Measurements from ENCODE around the gene CCNL1. TPM values are rescaled to one million over a fixed set of nuclear protein-coding genes. Genes with fewer than 3 reads are reported as not detected.

CCNL1 gene
- total RNA-seq, 1 donor: 175 TPM

DNA sequence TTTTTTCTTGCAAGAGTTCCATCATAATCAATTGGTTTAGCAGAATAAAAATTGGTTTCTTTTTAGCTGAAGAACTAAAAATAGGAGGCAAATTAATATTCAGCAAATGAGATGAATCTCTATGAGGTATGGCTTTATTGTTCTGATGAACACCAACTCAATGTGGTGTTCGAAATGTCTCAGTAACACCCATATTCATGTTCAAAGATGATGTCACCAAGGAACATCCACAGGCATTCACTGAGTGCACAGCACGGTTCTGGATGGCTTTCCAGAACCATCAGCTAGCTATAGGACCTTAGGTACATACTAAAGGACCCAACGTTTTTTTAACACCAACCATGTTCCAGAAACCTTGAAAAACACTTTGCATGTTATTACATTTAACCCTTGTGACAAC, 42.7 kb downstream of the CCNL1 start:
- TF ChIP-seq, protein P1, sequence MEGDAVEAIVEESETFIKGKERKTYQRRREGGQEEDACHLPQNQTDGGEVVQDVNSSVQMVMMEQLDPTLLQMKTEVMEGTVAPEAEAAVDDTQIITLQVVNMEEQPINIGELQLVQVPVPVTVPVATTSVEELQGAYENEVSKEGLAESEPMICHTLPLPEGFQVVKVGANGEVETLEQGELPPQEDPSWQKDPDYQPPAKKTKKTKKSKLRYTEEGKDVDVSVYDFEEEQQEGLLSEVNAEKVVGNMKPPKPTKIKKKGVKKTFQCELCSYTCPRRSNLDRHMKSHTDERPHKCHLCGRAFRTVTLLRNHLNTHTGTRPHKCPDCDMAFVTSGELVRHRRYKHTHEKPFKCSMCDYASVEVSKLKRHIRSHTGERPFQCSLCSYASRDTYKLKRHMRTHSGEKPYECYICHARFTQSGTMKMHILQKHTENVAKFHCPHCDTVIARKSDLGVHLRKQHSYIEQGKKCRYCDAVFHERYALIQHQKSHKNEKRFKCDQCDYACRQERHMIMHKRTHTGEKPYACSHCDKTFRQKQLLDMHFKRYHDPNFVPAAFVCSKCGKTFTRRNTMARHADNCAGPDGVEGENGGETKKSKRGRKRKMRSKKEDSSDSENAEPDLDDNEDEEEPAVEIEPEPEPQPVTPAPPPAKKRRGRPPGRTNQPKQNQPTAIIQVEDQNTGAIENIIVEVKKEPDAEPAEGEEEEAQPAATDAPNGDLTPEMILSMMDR (IDR thresholded peaks at IDR 0.05; ENCODE audit: insufficient read depth, low read depth, low read length): no peak
- DNase-seq (ENCODE audit: low read depth): no peak
- no peak overlapping the region for H3K4me3 ChIP-seq (ENCODE audit: low read depth, low read length)

DNA sequence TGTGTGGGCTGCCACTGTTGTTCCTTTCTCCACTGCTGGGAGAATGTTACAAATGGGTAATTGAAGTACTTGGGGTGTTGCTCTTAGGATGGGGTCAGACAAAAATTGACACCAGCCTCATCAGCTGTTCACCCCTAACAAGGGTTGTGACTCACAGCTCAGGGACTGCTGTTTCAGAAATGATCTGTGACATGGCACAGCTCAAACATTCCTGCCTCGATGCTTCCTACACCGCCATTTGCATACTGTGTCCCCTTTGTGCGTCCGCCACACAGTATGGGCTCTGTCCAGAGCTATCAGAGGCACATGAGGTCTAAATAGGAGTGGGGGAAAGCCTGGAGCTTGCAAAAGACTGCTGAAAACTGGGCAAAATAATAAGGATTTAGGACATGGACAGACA, 43.9 kb downstream of the CCNL1 start:
- TF ChIP-seq, protein P1 (IDR thresholded peaks at IDR 0.05; ENCODE audit: insufficient read depth, low read depth, low read length): no peak
- DNase-seq (ENCODE audit: low read depth): no peak

DNA sequence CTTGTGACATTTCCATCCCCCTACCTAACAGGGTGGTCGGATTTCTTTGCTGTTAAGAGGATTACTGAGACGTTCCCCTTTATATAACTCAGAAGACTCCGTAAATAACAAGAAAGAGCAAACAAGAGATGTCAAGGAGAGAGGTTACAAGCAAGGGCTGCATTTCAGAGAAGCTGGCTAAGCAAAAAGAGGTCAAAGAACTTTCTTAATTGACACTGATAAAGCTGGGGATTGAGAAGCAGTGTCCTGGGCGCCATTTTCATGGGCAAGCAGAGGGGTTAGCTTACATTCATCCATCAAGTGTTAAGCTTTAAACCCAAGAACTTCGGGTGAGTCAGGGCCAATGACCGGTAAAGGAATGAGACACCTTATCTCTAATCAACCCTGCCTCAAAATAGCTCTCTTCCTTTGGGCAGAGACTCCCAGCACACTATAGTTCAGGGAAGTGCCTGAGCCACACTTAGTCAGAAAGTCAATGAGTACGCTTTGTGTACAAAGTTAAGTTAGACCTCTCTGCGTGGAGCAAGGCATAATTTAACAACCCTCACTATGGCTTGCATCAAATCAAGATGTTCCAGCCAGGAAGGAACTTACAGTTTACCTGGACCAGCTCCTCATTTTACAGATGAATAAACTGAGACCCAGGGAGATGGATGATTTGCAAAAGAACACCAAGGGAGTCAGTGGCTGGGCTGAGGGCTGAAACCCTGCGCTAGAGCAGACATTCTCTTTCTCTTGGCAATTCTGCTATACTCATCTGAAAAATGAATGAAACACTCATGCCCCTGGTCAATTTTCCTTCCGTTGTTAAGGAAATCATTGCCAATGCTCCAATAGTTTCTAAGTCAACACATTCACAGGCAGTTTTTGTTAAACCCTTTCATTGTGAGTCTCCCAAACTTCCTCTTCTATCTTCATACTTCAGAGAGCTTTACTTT, 44.6 kb downstream of the CCNL1 start:
- peak; percentile 57 for DNase-seq (ENCODE audit: low read depth)
- H3K4me3 ChIP-seq (ENCODE audit: low read depth, low read length): no peak overlapping the region
- TF ChIP-seq, protein P1 (IDR thresholded peaks at IDR 0.05; ENCODE audit: insufficient read depth, low read depth, low read length): no peak

More for the DNA sequence above, 43.9 kb downstream of the CCNL1 start:
- H3K4me3 ChIP-seq (ENCODE audit: low read depth, low read length): no peak overlapping the region

DNA sequence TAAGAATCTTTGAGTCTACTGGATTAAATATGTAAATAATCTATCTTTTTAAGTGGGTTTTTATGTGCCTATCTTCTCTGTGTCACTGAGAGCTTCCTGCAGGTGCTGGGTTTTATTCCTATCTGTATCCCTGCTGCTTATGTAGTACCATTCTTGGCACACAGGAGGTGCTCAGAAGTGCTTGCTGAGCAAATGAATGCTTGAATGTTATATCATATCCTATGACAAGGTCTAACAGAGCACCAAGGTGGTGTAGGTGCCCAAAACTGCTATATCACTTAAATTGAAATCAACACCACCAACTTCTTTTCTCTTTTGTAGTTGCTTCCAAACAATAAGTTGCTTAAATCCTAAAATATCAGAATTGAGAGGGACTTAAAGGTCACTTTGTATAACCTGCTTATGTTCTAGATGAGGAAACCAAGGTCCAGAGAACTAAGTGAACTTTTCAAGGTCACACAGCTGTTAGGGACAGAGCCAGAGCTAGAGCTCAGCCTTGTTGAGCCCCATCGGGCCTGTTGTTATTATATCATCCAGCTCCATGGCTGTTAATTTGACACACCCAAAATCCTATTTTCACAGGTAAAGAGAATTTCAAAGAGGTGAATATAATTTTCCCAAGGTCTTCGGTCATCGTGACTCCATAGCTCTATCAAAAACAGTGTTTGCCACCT, 46.0 kb downstream of the CCNL1 start:
- TF ChIP-seq, protein P1 (IDR thresholded peaks at IDR 0.05; ENCODE audit: insufficient read depth, low read depth, low read length): no peak
- no peak for DNase-seq (ENCODE audit: low read depth)
- H3K4me3 ChIP-seq (ENCODE audit: low read depth, low read length): no peak overlapping the region

DNA sequence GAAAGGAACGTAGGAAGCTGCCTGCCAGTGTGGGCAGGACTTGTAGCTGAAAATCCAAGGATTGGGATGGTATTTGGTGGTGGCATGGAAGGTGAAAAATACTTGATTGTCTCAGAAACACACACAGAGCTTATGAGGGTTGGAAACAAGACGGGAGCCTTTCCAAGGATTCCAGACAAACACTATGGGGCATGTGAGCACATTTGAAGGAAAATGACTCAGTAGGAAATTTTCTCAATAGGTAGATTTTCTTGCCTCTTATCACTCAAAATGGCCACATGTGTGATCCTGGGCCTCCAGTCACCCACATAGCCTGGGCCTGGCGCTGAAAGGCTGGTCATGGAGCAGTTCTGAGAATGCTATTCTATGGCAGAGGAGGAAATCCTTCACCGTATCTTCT, 47.4 kb downstream of the CCNL1 start:
- TF ChIP-seq, protein P1 (IDR thresholded peaks at IDR 0.05; ENCODE audit: insufficient read depth, low read depth, low read length): no peak
- no peak for DNase-seq (ENCODE audit: low read depth)
- H3K4me3 ChIP-seq (ENCODE audit: low read depth, low read length): no peak overlapping the region

DNA sequence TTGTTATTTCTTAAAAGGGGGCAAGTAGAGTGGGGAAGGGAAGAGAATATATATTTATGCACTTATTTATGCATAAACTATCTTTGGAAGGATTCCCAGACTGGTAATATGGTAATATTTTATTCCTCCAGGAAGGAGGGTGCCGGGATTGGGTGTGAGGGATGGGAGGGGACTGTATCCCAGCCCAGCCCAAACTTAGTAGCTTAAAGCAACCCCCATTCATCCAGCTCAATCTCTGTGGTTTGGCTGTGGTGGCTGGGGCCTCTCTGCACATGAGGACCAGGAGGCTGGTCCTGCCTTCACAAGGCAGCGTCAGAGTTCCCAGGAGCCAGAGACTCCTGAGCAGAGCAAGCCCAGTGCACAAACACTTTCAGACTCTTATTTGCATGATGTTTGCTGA, 48.4 kb downstream of the CCNL1 start:
- DNase-seq (ENCODE audit: low read depth): peak; percentile 62
- H3K4me3 ChIP-seq (ENCODE audit: low read depth, low read length): no peak overlapping the region
- TF ChIP-seq, protein P1 (IDR thresholded peaks at IDR 0.05; ENCODE audit: insufficient read depth, low read depth, low read length): no peak
